Cardiac muscle cell (in vitro differentiated cells and primary cell): Measurements from ENCODE around the gene EFCAB6. TPM values are rescaled to one million over a fixed set of nuclear protein-coding genes. Genes with fewer than 3 reads are reported as not detected.
"Not testable (repeated sequence)": the region's sequence is repeated elsewhere in the genome, so short reads cannot be mapped to it uniquely, and the experiment has no call there.

ENCODE experiments used
- DNase-seq, 2 donors: peaks; one replicate each; pipeline versions ENCODE4 v3.0.0 to v3.0.0-alpha.2; 2010 to 2017; ENCODE audit warnings: low read depth in 1 of 2, low spot score in 1 of 2
- H3K27ac ChIP-seq: fragments of 200-600 bp; sonication (generic); 2 replicates; pipeline ENCODE4 v1.5.1; 2016
- H3K27me3 ChIP-seq: fragments of 200-600 bp; sonication (generic); 2 replicates; pipeline ENCODE4 v1.6.0; 2016; ENCODE audit warnings: control low read depth
- H3K36me3 ChIP-seq: fragments of 200-600 bp; sonication (generic); 2 replicates; pipeline ENCODE4 v1.5.1; 2016; ENCODE audit warnings: control low read depth
- H3K4me1 ChIP-seq: fragments of 200-600 bp; sonication (generic); 2 replicates; pipeline ENCODE4 v1.8.1; 2017; ENCODE audit warnings: low read depth, mild to moderate bottlenecking, mixed run types
- H3K4me3 ChIP-seq: fragments of 200-600 bp; sonication (generic); 2 replicates; pipeline ENCODE4 v1.5.1; 2016; ENCODE audit warnings: mild to moderate bottlenecking
- H3K9me3 ChIP-seq: fragments of 200-600 bp; sonication (generic); 2 replicates; pipeline ENCODE4 v1.5.1; 2017; ENCODE audit warnings: low read depth, mild to moderate bottlenecking, control low read depth
- CTCF ChIP-seq: IDR thresholded peaks from 2 replicates; pipeline ENCODE4 v1.5.1; 2012; ENCODE audit warnings: low read depth, mild to moderate bottlenecking, low read length
- polyA plus RNA-seq: library from polyadenylated mRNA; unstranded; fragments of >200 nt; fragmentation: Nextera tagmentation; extraction: Ambion mirVana; gene quantifications from 2 replicates; pipeline ENCODE4 v1.2.1, GENCODE V29; 2016
- total RNA-seq: library from RNA; depleted of rRNA; stranded (reverse); fragments of >200 nt; gene quantifications from 2 replicates; pipeline ENCODE4 v1.2.3, GENCODE V29; 2016

EFCAB6 gene
- total and polyA plus RNA-seq, 2 experiments from 2014 or later, result 1.5 to 3.8 TPM

- Histone ChIP-seq H3K27me3 (no peaks in the 10 kb centered on the region), H3K36me3 (no peaks in the 10 kb centered on the region), H3K9me3 (no peaks in the 10 kb centered on the region), H3K27ac (no peak overlapping the region), H3K4me3 (no peak overlapping the region), H3K4me1 (no peaks in the 10 kb centered on the region)
- no peak for TF ChIP-seq CTCF
- no peak for DNase-seq
Observed at GRCh38 chr22:43681731-43682360, 130.3 kb downstream of the EFCAB6 start.

GRCh38 chr22:43670513-43670912 is 141.6 kb downstream of the EFCAB6 start:
- Histone ChIP-seq H3K4me3 (no peak overlapping the region), H3K9me3 (no peaks in the 10 kb centered on the region)

GRCh38 chr22:43669190-43669589 is 142.9 kb downstream of the EFCAB6 start:
- no peaks in the 10 kb centered on the region for H3K9me3 ChIP-seq
- TF ChIP-seq CTCF, result no peak
- no peak overlapping the region for H3K4me3 ChIP-seq
- no peaks in the 10 kb centered on the region for H3K36me3 ChIP-seq
- no peaks in the 10 kb centered on the region for H3K4me1 ChIP-seq
- H3K27ac ChIP-seq, result no peak overlapping the region
- H3K27me3 ChIP-seq, result no peaks in the 10 kb centered on the region
- DNase-seq, result no peak

More at GRCh38 chr22:43670513-43670912, 141.6 kb downstream of the EFCAB6 start:
- TF ChIP-seq CTCF, result no peak
- no peaks in the 10 kb centered on the region for H3K4me1 ChIP-seq
- H3K27me3 ChIP-seq, result no peaks in the 10 kb centered on the region
- H3K27ac ChIP-seq, result no peak overlapping the region
- no peak for DNase-seq
- no peaks in the 10 kb centered on the region for H3K36me3 ChIP-seq

- Histone ChIP-seq H3K9me3 (no peaks in the 10 kb centered on the region), H3K4me3 (no peak overlapping the region), H3K36me3 (no peaks in the 10 kb centered on the region), H3K27ac (no peak overlapping the region), H3K4me1 (no peaks in the 10 kb centered on the region), H3K27me3 (no peaks in the 10 kb centered on the region)
- DNase-seq, result no peak
- no peak for TF ChIP-seq CTCF
Observed at GRCh38 chr22:43667656-43668055, 144.4 kb downstream of the EFCAB6 start.

- Histone ChIP-seq H3K36me3 (no peaks in the 10 kb centered on the region), H3K4me1 (no peaks in the 10 kb centered on the region), H3K27me3 (no peaks in the 10 kb centered on the region), H3K9me3 (no peaks in the 10 kb centered on the region), H3K4me3 (no peak overlapping the region), H3K27ac (no peak overlapping the region)
- peak in 1 of 2 donors; percentile 12 for DNase-seq
- no peak for TF ChIP-seq CTCF
Observed at GRCh38 chr22:43666457-43666856, 145.6 kb downstream of the EFCAB6 start.

GRCh38 chr22:43658823-43659222 is 153.3 kb downstream of the EFCAB6 start:
- Histone ChIP-seq H3K4me3 (no peak overlapping the region), H3K27ac (no peak overlapping the region), H3K27me3 (no peaks in the 10 kb centered on the region), H3K36me3 (no peaks in the 10 kb centered on the region), H3K4me1 (no peaks in the 10 kb centered on the region), H3K9me3 (no peaks in the 10 kb centered on the region)
- no peak for TF ChIP-seq CTCF
- DNase-seq, result no peak

- not testable (repeated sequence) for H3K4me1 ChIP-seq, H3K9me3 ChIP-seq, H3K27ac ChIP-seq, H3K4me3 ChIP-seq, DNase-seq, H3K36me3 ChIP-seq, H3K27me3 ChIP-seq
Observed at GRCh38 chr22:43656581-43656980, 155.5 kb downstream of the EFCAB6 start.
